ENCODE data around the gene PPP6R3. TPM values are rescaled to one million over a fixed set of nuclear protein-coding genes. Genes with fewer than 3 reads are reported as not detected.

The PPP6R3 gene
- total RNA-seq, 1 donor from 2014 or later: 121 TPM

- H3K27me3 ChIP-seq: no peaks in the 10 kb centered on the region
- no peak overlapping the region for H3K4me3 ChIP-seq
- no peak for DNase-seq (ENCODE audit: extremely low spot score in 2 of 2)
- intact Hi-C loops (cut with DNase I): no loop called here
- no peak overlapping the region for H3K27ac ChIP-seq
- TF ChIP-seq POLR2AphosphoS5 (IDR thresholded peaks at IDR 0.05; ENCODE audit: insufficient read depth in 1 of 2, low read depth in 1 of 2) (no peak), POLR2A (IDR thresholded peaks at IDR 0.05) (no peak), CTCF (IDR thresholded peaks at IDR 0.05) (no peak)
- H3K4me1 ChIP-seq: peaks cover 28% of the 10 kb centered on the region
- H3K9me3 ChIP-seq: no peaks in the 10 kb centered on the region
- H3K36me3 ChIP-seq: peaks cover 0 to 26% of the 10 kb centered on the region in 2 donors
Observed at GRCh38 chr11:68531129-68531693, 70.7 kb downstream of the PPP6R3 start.

- H3K27ac ChIP-seq: no peak overlapping the region
- no peaks in the 10 kb centered on the region for H3K27me3 ChIP-seq
- no peak for DNase-seq (ENCODE audit: extremely low spot score in 2 of 2)
- TF ChIP-seq CTCF (IDR thresholded peaks at IDR 0.05) (no peak), POLR2A (IDR thresholded peaks at IDR 0.05) (no peak), POLR2AphosphoS5 (IDR thresholded peaks at IDR 0.05; ENCODE audit: insufficient read depth in 1 of 2, low read depth in 1 of 2) (no peak)
- intact Hi-C loops (cut with DNase I): no loop called here
- peaks cover 14% of the 10 kb centered on the region for H3K4me1 ChIP-seq
- H3K9me3 ChIP-seq: no peaks in the 10 kb centered on the region
- peaks cover 0 to 9% of the 10 kb centered on the region in 2 donors for H3K36me3 ChIP-seq
- no peak overlapping the region for H3K4me3 ChIP-seq
Observed at GRCh38 chr11:68532727-68533369, 72.3 kb downstream of the PPP6R3 start.

- intact Hi-C loops (cut with DNase I): no loop called here
- TF ChIP-seq POLR2AphosphoS5 (IDR thresholded peaks at IDR 0.05; ENCODE audit: insufficient read depth in 1 of 2, low read depth in 1 of 2) (no peak), POLR2A (IDR thresholded peaks at IDR 0.05) (no peak), CTCF (IDR thresholded peaks at IDR 0.05) (no peak)
- peaks cover 3% of the 10 kb centered on the region for H3K4me1 ChIP-seq
- H3K27me3 ChIP-seq: no peaks in the 10 kb centered on the region
- no peak for DNase-seq (ENCODE audit: extremely low spot score in 2 of 2)
- H3K4me3 ChIP-seq: no peak overlapping the region
- no peaks in the 10 kb centered on the region for H3K9me3 ChIP-seq
- H3K27ac ChIP-seq: no peak overlapping the region
- H3K36me3 ChIP-seq: peaks cover 0 to 14% of the 10 kb centered on the region in 2 donors
Observed at GRCh38 chr11:68533945-68534344, 73.4 kb downstream of the PPP6R3 start.

- Histone ChIP-seq H3K27me3 (no peaks in the 10 kb centered on the region), H3K4me3 (no peak overlapping the region), H3K4me1 (peaks cover 4% of the 10 kb centered on the region), H3K9me3 (no peaks in the 10 kb centered on the region), H3K27ac (no peak overlapping the region), H3K36me3 (peaks cover 0 to 18% of the 10 kb centered on the region in 2 donors)
- no peak for TF ChIP-seq POLR2AphosphoS5 (IDR thresholded peaks at IDR 0.05; ENCODE audit: insufficient read depth in 1 of 2, low read depth in 1 of 2)
- TF ChIP-seq POLR2A (IDR thresholded peaks at IDR 0.05): no peak
- no peak for TF ChIP-seq CTCF (IDR thresholded peaks at IDR 0.05)
- no peak for DNase-seq (ENCODE audit: extremely low spot score in 2 of 2)
- intact Hi-C loops (cut with DNase I): no loop called here
Observed at GRCh38 chr11:68535098-68535497, 74.5 kb downstream of the PPP6R3 start.

- Histone ChIP-seq H3K27me3 (no peaks in the 10 kb centered on the region), H3K4me3 (no peak overlapping the region), H3K9me3 (no peaks in the 10 kb centered on the region), H3K4me1 (peaks cover 10% of the 10 kb centered on the region), H3K36me3 (peaks cover 0 to 19% of the 10 kb centered on the region in 2 donors), H3K27ac (no peak overlapping the region)
- intact Hi-C loops (cut with DNase I): no loop called here
- DNase-seq (ENCODE audit: extremely low spot score in 2 of 2): no peak
- TF ChIP-seq CTCF (IDR thresholded peaks at IDR 0.05) (no peak), POLR2A (IDR thresholded peaks at IDR 0.05) (no peak)
Observed at GRCh38 chr11:68536706-68537105, 76.2 kb downstream of the PPP6R3 start.

All from vagina (tissue), 2 donors.